Parathyroid adenoma (tissue), 2 donors: Measurements from ENCODE around the gene TMEM150A.

Source experiments
- H2AFZ ChIP-seq: fragments of 300-600 bp; sonication (generic); one replicate; pipeline ENCODE4 v1.7.0; 2017; ENCODE audit warnings: antibody characterized with exemption, mild to moderate bottlenecking
- H3K27ac ChIP-seq: fragments of 300-600 bp; sonication (generic); one replicate; pipeline ENCODE4 v1.7.0; 2017
- H3K27me3 ChIP-seq: fragments of 300-600 bp; sonication (generic); one replicate; pipeline ENCODE4 v1.7.0; 2017; ENCODE audit warnings: low read length; ENCODE audit not compliant: control insufficient read depth, insufficient read depth
- H3K36me3 ChIP-seq: fragments of 300-600 bp; sonication (generic); one replicate; pipeline ENCODE4 v1.7.0; 2017; ENCODE audit warnings: low read length; ENCODE audit not compliant: control insufficient read depth, insufficient read depth
- H3K4me1 ChIP-seq: fragments of 300-600 bp; sonication (generic); one replicate; pipeline ENCODE4 v1.7.0; 2017; ENCODE audit warnings: control low read depth
- H3K4me2 ChIP-seq: fragments of 300-600 bp; sonication (generic); one replicate; pipeline ENCODE4 v1.7.0; 2017; ENCODE audit warnings: low read length
- H3K4me3 ChIP-seq: fragments of 300-600 bp; sonication (generic); one replicate; pipeline ENCODE4 v1.7.0; 2017; ENCODE audit warnings: low read depth, low read length
- H3K79me2 ChIP-seq: fragments of 300-600 bp; sonication (generic); one replicate; pipeline ENCODE4 v1.7.0; 2017; ENCODE audit warnings: control low read depth
- H3K9ac ChIP-seq: fragments of 300-600 bp; sonication (generic); one replicate; pipeline ENCODE4 v1.7.0; 2017; ENCODE audit warnings: mild to moderate bottlenecking
- H3K9me3 ChIP-seq: fragments of 300-600 bp; sonication (generic); one replicate; pipeline ENCODE4 v1.7.0; 2017; ENCODE audit warnings: low read length; ENCODE audit not compliant: control insufficient read depth
- CTCF ChIP-seq: fragments of 300-600 bp; sonication (generic); IDR thresholded peaks from one replicate; pipeline ENCODE4 v1.7.0; 2017; ENCODE audit warnings: antibody characterized with exemption, mild to moderate bottlenecking
- donor health status: primary hyperparathyroidism.

The TMEM150A gene

GRCh38 chr2:85550486-85550885, 52.0 kb downstream of the TMEM150A start:
- Histone ChIP-seq H3K36me3 (no peaks in the 10 kb centered on the region), H3K79me2 (no peaks in the 10 kb centered on the region), H3K9me3 (no peaks in the 10 kb centered on the region), H2AFZ (no peak overlapping the region), H3K27ac (no peak overlapping the region), H3K4me2 (no peak overlapping the region), H3K9ac (no peak overlapping the region), H3K4me1 (peaks cover 8% of the 10 kb centered on the region), H3K4me3 (no peak overlapping the region), H3K27me3 (no peaks in the 10 kb centered on the region)
- no peak for TF ChIP-seq CTCF

DNA sequence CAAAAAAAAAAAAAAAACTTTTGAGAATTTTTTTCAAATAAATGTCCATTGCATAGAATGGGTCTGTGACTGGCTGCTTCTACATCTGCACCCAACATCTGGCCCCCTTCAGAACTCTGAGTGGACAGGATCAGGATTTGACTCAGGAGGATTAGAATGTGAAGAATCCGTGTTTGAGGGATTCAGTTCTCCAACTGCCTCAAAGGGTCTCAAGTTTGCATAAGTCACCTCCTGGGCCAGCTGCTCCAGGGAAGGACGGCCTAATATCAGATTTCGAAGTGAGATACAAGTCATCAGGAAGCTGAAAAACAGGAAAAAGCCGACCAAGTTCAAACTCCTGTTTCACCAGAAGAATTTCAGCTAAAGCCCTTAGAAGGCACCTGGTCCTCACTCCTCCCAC, 52.7 kb downstream of the TMEM150A start:
- Histone ChIP-seq H3K79me2 (no peaks in the 10 kb centered on the region), H3K4me3 (no peak overlapping the region), H3K27me3 (no peaks in the 10 kb centered on the region), H3K9me3 (no peaks in the 10 kb centered on the region), H3K4me1 (peaks cover 12% of the 10 kb centered on the region), H3K36me3 (no peaks in the 10 kb centered on the region), H3K4me2 (no peak overlapping the region), H2AFZ (no peak overlapping the region), H3K9ac (no peak overlapping the region), H3K27ac (no peak overlapping the region)
- TF ChIP-seq CTCF = no peak

- Histone ChIP-seq H2AFZ (no peak overlapping the region), H3K27ac (no peak overlapping the region), H3K4me2 (no peak overlapping the region), H3K27me3 (no peaks in the 10 kb centered on the region), H3K4me3 (no peak overlapping the region), H3K9ac (no peak overlapping the region), H3K4me1 (peaks cover 12% of the 10 kb centered on the region), H3K36me3 (no peaks in the 10 kb centered on the region), H3K79me2 (no peaks in the 10 kb centered on the region), H3K9me3 (no peaks in the 10 kb centered on the region)
- TF ChIP-seq CTCF = no peak
Observed at GRCh38 chr2:85549095-85549494, 53.4 kb downstream of the TMEM150A start.

DNA sequence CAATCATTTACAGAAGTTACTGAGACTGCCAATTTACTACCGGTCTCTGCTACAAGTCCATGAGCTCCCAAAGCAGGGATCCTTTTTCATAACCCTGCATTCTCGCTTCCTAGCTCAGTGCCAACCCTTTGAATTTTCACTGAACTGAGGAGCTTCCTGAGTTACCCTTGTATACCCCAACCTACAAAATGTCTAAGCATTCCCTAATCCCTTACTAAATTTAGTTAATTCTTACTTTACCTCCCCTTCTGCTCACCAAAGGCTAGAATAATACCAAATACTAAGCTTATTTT, 53.9 kb downstream of the TMEM150A start:
- Histone ChIP-seq H3K9me3 (no peaks in the 10 kb centered on the region), H3K27me3 (no peaks in the 10 kb centered on the region), H3K9ac (no peak overlapping the region), H3K36me3 (no peaks in the 10 kb centered on the region), H3K4me2 (no peak overlapping the region), H3K4me1 (peaks cover 12% of the 10 kb centered on the region), H3K79me2 (no peaks in the 10 kb centered on the region), H3K27ac (no peak overlapping the region), H3K4me3 (no peak overlapping the region), H2AFZ (no peak overlapping the region)
- TF ChIP-seq CTCF = no peak
